GM21619 (cell line): ENCODE results near the gene SUGCT.
"Not testable (repeated sequence)": the region's sequence is repeated elsewhere in the genome, so short reads cannot be mapped to it uniquely, and the experiment has no call there.

Experiments used
- ATAC-seq: cut with Tn5 transposase; IDR thresholded peaks from one replicate; pipeline ENCODE4 v1.9.1; 2021; ENCODE audit not compliant: unreplicated experiment

SUGCT gene

DNA sequence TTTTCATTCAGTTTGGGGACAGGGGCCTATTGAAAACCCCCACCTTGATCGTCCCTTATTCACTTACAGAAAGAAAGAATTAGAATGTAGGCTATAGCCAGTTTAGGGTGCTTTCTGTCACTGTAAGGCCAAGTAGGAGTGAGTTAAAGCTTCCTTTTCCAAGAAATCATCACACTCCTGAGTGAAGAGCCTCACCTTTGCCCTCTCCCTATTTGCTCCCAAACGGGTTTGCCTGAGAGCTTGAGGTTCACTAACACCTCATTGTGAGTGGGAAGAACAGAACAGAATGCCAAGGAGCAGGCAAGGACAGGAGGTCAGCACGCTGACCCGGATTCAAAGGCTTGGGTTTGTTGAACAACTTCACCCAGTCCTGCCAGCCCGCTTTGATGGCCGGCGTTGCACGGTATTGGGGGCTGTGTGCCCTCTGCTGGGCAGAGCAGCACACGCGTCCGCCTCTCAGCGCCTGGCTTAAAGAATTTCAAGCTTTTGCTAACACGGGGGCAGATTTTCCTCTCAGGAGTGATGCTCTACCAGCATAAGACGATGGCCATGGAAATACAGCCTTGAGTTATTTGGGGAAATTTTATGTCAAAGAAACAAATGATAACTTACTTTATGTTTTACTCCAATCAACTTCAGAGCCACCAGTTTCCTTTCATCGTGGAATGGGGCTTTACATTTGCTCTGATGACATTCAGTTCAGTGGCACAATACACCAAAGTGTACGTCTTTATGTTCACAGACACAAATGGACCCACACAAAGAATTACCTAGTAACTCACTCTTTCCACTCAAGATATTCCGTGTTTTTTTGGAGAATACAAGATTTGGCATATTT lies 470.0 kb downstream of the SUGCT start:
- peak; percentile 89 for ATAC-seq

DNA sequence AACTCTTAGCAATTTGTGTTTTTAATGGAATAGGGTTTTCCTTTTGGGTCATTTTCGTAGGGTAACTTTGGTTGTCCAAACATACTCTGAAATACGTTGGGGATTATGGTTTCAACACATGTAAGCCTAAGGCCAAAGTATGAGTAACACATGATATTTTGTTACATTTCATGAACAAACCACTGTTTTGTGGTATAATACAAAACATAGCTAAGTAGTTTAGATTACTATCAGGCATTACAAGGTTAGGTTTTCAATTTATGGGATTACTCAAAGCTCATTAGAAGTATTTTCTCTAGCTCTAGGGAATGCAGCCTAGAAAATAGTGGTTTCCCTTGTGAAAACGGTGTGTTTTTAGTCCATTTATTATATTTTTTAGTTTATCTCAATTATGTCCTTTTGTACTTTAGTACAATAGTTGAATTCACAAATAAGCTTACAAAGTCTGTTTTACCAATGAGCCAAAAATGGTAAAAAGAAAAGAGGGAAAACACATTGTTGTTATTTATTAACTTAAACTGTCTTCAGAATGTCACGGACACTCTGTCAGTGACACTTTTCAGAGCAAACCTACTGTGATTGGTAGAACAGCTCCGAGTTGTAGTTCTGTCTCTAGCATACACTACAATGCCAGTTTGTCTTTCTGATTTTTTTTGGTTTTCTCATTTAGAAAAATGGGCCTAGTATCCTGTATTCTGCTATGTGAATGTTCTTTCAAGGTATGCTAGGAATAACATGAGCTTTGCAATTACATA lies 473.7 kb downstream of the SUGCT start:
- no peak for ATAC-seq

DNA sequence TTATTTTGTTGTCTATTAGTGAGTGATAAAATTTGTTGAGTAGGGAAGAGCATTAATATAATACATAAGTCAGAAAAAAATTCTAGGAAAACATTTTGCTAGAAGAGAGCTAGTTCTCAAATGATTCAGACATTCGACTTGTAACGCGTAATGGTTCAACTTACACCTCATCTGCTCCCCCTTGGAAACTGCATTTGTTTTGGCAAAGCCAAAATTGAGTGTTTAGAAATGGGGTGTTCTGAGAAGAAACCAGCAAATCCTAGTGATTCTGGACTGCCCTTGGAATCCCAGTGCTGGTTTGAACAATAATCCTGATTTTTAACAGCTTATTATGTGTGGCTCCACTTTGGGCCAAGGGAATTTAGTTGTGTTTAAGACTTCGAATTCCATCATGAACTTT lies 475.7 kb downstream of the SUGCT start:
- no peak for ATAC-seq

DNA sequence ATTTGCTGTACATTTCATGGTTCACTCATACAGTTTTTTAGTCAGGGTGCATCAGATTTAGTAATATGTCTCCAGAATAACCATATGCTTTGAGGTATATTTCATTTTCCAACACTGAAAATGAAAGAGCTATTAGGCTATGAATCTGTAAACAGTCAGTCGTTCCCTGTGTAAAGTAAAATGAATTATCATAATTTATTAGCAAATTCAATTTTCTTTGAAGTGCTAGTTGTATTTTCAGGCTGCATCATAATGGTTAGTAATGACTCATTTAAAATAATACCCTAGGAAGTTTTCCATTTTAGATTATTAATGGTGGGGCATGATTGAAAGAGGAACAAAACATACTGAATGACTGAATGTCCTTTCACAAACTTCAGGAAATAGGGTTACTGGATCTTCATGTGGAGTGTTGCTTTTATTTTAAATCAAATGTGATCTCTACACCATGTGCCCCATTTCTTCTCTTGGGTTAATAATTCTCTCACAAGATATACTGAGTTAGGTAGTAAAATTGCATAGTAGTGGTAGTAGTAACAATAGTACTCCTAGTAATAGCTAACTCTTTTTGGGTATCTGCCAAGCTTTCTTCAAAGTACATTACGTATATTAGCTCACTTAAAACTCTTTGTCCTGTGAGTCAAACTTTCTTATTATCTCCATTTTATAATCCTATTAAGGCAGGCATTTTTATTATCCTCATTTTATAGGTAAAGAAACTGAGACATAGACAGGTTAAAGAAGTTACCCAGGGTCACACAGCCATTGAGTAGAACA lies 476.5 kb downstream of the SUGCT start:
- ATAC-seq: no peak

DNA sequence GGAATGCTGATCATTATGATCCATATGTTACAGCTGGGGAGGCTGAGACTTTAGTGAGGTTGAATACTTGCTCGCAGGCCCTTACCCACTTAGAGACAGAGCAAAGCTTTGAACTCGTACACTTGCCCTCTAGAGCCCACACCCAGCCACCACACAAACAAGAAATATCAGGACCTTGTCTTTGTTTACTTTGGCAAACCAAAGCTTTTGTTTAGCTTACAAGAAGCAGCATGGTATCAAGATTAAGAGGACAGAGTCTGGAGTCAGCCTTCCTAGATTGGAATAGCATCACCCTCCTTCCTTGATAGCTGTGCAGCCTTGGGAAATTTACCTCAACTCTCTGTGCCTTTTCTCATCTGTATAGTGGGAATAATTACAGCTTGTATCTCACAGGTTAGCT lies 477.5 kb downstream of the SUGCT start:
- ATAC-seq: no peak

DNA sequence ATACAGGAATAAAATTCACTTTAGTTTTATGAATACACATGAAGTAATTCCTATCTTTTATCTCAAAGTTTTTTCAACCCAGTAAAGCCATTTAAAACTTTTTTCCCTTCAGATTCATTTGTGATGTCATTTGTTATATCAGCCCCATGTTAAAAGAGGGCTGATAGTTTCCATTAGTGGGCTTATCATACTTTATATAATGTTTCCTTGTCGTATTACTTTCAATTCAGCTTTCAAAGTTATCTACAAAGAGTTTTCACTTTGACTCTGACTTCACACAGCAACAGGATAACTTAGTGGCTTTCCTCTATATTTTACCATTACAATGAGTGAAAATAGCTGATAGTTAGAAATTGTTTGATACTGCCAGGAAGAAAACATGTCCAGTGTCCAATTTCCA lies 484.8 kb downstream of the SUGCT start:
- no peak for ATAC-seq

DNA sequence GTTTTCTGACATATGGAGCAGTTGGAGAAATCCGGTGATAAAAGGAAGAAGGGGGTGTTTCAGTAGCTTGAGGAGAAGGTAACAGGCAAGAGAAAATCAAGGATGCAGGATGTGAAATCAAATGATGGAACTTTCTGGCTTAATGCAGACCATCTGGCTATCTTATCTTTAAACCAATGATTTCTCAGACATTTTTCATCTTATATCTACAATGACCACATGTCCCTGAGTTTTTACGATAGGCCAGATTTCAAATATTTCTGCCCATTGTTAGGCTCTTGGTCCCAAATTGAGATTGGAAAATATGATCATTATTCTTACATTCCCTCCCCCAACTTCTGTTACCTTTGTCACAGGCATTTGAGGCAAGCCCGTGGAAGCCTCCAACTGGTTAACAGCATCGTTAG lies 486.8 kb downstream of the SUGCT start:
- ATAC-seq: no peak

DNA sequence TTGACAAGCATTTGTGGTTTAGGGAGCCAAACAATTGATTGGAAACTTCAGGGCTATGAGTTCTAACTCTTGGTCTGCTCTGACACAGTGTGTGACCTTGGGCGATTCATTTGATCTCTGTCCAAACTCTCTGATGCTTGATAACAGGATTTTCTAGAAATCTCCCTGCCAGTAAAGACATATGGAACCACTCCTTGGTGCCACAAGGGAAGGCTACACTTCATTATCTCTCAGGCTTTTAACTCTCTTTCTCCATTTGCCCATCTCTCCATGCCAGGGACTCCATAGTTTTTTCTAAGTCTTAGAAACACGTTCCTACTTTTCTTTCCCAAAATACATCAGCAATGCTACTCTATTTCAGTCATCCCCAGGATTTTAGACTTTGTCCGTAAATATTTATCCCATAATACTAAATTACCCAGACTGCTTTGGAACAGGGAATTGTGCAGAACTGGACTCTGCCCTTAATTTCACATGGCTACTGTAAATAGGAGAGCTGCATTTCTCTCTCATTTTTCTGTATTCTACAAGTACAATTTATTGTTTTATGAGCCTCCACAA lies 488.2 kb downstream of the SUGCT start:
- no peak for ATAC-seq

DNA sequence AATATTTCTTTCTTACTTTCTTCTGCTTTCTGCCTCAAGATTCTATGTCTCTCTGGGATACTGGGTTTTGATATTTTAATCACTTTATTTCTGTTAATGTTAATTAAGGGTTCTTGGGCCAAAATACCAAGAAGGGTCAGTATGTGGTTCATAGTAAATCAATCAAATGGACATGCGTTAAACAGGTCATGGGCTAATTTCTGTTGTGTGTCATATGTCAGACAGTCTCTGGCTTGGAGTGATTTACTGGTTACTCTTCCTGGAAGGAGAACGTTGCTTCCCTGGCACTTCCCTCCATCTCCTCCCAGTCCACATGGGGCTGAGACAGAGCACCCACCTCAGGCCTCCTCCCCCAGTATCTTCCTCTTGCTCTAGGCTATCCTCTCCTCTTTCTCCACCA lies 489.1 kb downstream of the SUGCT start:
- ATAC-seq: no peak

DNA sequence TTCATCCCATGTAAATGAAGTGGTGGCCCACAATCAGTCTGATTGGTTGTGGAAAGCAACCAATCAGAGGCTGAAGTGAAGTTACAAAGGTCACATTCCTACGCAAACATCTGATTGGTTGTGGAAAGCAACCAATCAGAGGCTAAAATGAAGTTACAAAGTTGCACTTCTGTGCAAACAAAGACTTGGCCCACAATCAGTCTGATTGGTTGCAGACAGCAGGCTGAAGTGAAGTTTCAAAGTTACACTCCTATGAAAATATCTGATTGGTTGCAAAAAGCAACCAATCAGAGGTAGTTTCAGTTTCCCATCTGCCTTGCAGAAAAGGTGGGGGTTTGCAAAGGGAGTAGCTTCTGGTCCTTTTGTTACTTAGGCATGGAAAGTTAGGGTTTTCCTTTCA lies 492.6 kb downstream of the SUGCT start:
- ATAC-seq: not testable (repeated sequence)

DNA sequence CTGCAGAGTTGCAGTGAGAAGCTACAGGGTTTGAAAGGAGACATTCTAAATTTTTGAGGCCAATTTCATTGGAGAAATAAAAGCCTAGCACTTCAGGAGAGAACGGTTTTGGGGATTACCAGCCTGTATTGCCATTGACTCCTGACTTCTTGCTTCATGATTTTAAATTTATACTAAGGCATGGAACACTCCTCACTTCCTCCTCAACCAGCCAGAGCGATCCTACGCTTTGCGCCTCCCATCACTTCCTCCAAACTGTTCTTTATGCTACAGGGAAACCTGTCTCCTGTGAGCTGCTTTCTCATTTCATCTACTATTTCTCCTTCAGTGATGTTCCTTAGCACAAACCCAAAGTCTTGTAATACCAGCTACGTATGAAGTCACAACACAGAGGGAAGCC lies 495.1 kb downstream of the SUGCT start:
- no peak for ATAC-seq

DNA sequence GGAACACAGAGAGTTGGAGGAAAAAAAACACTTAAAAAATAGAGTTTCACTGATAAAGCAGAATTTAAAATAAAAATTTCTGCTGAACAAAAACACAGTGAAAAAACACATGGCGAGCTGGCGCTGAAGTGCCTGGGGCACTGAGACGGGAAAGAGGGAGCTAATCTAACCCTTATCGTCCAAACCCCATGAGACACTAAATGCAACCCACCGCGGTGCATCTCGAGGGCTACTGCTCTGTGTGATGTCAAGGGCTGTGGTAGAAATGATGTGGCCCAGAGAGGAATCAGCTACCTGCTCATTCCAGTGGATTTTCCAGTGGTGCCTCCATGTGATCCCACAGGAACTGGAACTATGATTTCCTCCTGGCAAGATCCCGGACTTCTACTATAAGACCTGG lies 499.3 kb downstream of the SUGCT start:
- no peak for ATAC-seq

DNA sequence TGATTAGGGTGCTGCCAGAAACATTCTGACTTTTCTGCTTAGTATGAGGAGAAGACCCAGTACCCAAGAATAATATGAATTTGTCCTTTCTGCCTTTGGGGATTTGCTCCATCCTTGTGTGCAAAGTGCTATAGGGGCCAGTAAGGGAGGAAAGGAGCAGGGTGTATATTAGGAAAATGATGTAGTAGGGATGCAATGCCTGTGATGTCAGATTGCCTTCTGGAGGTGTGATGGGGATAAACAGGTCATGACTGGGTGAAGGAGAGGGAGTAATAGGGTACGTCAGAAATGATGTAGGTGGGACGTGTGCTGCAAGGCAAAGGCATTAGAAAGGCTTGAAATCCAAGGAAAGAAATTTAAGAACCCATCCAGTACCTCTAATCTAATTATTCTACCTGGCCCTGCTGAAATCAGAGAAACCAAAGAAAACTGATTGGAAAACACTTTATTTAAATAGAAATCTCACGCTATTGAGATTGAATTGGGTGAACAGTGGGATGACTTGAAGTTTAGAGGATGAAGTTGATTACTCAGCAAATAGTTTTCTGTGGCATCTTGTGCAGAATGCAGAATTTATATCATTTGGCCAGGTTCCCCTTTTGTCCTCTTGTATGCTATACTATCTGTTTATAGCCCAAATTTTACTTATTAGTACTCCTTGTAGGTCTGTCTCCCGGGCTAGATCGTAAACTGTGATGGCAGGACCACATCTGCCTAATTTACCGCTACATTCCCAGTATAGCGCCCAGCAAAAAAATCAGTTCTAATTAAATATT lies 503.9 kb downstream of the SUGCT start:
- ATAC-seq: no peak

DNA sequence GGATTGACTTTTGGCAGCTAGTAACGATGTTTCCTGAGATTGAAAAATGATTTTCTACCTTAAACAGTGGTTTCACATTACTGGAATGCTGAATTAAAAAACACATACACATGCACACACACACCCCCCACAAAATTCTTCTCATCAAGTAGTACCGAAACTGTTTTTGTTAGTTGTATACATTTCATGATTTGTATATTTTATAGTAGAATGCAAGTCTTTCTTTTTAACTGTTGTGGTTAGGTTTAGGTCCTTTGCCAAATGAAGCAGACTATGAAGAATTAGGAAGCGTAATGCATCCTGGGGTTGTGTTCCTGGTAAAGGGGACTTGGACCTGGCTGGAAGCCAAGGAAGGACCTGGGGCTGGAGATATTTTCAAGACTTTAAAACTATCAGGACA lies 505.8 kb downstream of the SUGCT start:
- no peak for ATAC-seq

DNA sequence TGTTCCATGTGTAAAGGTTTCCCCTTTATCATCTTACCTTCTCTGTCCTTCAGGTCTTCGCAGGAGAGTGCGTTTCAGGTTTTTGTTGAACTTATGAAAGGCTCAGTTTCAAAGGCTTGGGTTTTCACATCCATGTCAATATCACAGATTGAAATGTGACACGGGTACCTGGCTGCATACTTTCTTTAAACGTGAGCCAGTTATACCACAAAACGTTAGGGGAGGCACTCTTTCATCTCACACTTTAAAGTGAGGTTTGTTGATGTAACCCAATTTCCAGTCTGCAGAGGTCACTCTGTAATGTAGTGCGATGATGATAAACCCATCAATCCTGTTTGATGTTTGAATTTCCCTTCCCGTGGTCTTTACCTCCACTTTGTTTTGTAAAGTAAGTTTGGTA lies 506.9 kb downstream of the SUGCT start:
- no peak for ATAC-seq

DNA sequence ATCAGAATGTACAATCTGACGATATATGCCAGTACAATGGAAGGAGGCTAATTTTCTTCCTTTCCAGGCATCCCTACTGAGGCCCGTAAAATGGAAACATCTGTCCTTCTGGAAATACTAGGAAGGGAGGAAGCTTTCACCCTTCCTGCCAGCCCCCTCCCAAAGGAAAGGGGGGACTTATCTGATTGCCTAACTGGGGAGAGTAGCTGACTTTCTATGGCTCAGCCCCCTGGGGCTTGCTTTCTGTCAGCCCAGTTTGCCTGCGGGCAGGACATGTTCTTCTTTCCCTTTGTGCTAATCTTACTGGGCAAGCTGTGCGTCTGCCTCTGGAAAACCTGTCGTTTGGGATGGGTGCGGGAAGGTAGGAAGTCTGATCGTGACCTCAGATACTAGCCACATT lies 508.9 kb downstream of the SUGCT start:
- no peak for ATAC-seq

DNA sequence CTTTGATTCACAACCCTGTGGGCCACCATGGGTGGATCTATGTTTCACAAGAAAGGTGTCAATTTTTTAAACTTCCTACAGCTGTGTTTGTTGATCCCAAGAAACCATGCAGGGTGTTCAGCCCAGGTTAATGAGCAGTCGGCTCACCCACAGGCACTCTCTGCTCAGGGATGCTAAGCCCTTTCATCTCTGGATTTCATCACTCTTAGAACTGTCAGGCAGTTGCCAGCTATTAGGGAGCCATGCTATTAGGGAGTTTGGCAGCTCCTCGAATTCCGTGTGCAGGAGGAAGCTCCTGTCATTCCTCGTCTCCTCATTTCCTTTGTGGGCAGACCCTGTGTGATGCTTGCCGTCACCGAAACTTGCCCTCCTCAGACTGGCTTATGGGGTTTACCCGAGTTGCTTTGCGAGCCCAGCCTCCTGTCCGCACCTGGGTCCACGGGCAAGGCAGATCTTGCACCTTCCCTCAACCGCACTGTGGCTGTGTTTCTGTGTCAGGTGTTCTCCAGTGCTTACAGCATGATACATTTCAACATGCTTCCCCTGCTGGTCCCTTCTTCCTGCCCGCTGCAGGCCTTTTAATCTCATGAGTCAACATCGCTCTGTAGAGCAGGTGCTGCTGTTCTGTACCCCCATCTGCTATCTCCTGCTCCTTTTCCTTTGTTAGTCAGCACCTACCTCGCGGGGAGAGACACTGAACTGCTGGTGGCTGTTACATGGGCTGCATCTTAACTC lies 509.8 kb downstream of the SUGCT start:
- ATAC-seq: no peak

DNA sequence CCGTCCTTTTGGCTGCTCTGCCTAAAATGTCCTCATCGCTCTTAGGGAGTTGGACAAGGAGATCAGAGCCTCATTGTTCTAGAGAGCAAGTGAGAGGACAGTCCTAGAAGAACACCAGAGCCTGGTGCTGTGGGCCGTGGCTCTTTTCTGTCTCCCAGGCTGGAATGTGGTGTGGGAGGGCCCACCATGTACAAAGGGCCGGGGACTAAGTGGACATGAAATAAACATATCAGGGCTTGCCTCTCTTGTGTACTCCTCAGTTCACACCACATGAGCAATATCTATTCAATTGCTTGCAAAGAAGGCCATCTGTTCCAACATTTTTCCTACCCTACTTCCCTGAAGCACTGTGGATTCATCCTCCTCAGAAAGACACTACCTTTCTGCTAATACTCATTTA lies 510.4 kb downstream of the SUGCT start:
- no peak for ATAC-seq

DNA sequence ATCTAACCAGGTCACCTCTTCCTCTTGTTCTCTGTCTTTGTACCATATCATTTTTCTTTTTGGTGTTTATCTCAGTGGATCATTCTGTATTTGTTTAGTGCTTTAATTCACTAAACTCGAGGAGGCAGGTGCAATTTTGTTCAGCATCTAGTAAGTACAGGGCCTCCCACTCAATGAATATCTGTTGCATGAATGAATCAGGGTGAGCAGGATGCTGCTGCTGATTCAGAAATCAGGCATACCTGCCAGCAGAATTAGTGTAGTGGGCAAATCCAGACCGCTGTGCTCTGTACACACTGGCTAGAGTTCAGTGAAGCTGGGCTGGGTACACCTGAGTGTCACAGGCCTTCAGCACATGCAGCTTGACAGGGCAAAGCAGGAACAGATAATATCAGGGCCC lies 511.9 kb downstream of the SUGCT start:
- ATAC-seq: no peak

DNA sequence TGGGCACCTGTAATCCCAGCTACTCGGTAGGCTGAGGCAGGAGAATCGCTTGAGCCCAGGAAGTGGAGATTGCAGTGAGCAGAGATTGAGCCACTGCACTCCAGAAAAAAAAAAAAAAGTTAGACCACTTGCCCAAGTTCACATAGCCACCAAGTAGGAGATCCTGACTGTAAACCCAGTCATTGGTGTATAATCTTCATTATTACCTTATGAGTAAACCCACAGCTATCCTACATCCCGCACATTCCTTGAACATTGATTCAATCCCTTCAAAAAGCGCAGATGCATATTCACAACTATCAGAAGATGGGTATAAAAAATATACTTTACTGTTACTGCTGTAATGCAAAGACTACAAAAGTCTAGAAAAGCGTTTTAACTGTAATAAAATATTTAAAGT lies 512.9 kb downstream of the SUGCT start:
- ATAC-seq: no peak
